GM12878 (cell line): ENCODE results near the gene GRM7.

Source experiments
- CHD4 ChIP-seq: fragments of 200-600 bp; sonication (generic); IDR thresholded peaks from 2 replicates; pipeline ENCODE4 v1.6.1; 2016; ENCODE audit warnings: mild to moderate bottlenecking
- CREB1 ChIP-seq: IDR thresholded peaks from 2 replicates; pipeline ENCODE4 v1.6.1; 2012; ENCODE audit warnings: low read depth, mild to moderate bottlenecking, inconsistent platforms
- EP300 ChIP-seq, 2 experiments: fragments of 150-350 bp in 1 of 2; IDR thresholded peaks; 2 replicates each; pipeline ENCODE4 v1.6.1; 2011 to 2012; ENCODE audit warnings: low read depth in 2 of 2, low read length in 2 of 2, borderline replicate concordance in 1 of 2, improper control_type of control experiment in 1 of 2, inconsistent platforms in 1 of 2; ENCODE audit not compliant: control insufficient read depth in 1 of 2
- ESRRA ChIP-seq: IDR thresholded peaks from 2 replicates; pipeline ENCODE4 v1.6.1; 2012; ENCODE audit warnings: mild to moderate bottlenecking, low read length, improper control_type of control experiment
- EZH2 ChIP-seq: IDR thresholded peaks from 2 replicates; pipeline ENCODE4 v1.6.1; 2012; ENCODE audit warnings: low read depth, mild to moderate bottlenecking, control low read depth, inconsistent platforms, low read length, borderline replicate concordance; ENCODE audit not compliant: control insufficient read depth
- KLF5 ChIP-seq: fragments of 450-650 bp; IDR thresholded peaks from 2 replicates; pipeline ENCODE4 v1.6.1; 2014; ENCODE audit warnings: mild to moderate bottlenecking; ENCODE audit not compliant: partially characterized antibody
- NFXL1 ChIP-seq: fragments of 450-650 bp; IDR thresholded peaks from 2 replicates; pipeline ENCODE4 v1.6.1; 2017; ENCODE audit warnings: antibody characterized with exemption, mild to moderate bottlenecking, borderline replicate concordance
- POLR2AphosphoS5 ChIP-seq: IDR thresholded peaks from 2 replicates; pipeline ENCODE4 v1.6.1; 2011; ENCODE audit warnings: mild to moderate bottlenecking, low read length, inconsistent platforms
- SUPT20H ChIP-seq: IDR thresholded peaks from 2 replicates; pipeline ENCODE4 v1.6.1; 2011; ENCODE audit warnings: low read depth, mild to moderate bottlenecking, low read length, moderate library complexity, borderline replicate concordance; ENCODE audit not compliant: control insufficient read depth
- TF ChIP-seq, protein P1 (sequence below), 3 experiments: IDR thresholded peaks in 2 of 3; conservative IDR thresholded peaks in 1 of 3; 2 replicates each; pipeline ENCODE4 v1.5.1; 2011; ENCODE audit warnings: low read depth in 3 of 3, low read length in 3 of 3, mild to moderate bottlenecking in 3 of 3, control low read depth in 2 of 3, moderate library complexity in 2 of 3, inconsistent platforms in 1 of 3, mixed read lengths in 1 of 3; ENCODE audit not compliant: control insufficient read depth in 2 of 3, insufficient read depth in 1 of 3; ENCODE audit errors: extremely low read depth in 1 of 3

GRCh38 chr3:7401418-7401817 is 540.5 kb downstream of the GRM7 start:
- no peak for TF ChIP-seq ESRRA
- TF ChIP-seq SUPT20H = no peak
- TF ChIP-seq, protein P1, sequence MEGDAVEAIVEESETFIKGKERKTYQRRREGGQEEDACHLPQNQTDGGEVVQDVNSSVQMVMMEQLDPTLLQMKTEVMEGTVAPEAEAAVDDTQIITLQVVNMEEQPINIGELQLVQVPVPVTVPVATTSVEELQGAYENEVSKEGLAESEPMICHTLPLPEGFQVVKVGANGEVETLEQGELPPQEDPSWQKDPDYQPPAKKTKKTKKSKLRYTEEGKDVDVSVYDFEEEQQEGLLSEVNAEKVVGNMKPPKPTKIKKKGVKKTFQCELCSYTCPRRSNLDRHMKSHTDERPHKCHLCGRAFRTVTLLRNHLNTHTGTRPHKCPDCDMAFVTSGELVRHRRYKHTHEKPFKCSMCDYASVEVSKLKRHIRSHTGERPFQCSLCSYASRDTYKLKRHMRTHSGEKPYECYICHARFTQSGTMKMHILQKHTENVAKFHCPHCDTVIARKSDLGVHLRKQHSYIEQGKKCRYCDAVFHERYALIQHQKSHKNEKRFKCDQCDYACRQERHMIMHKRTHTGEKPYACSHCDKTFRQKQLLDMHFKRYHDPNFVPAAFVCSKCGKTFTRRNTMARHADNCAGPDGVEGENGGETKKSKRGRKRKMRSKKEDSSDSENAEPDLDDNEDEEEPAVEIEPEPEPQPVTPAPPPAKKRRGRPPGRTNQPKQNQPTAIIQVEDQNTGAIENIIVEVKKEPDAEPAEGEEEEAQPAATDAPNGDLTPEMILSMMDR (IDR thresholded peaks at IDR 0.05 in 2 of 3, conservative IDR thresholded peaks at IDR 0.05 in 1 of 3; ENCODE audit: control insufficient read depth in 2 of 3, extremely low read depth in 1 of 3, insufficient read depth in 1 of 3, low read depth in 3 of 3, low read length in 3 of 3) = no peak
- no peak for TF ChIP-seq POLR2AphosphoS5
- TF ChIP-seq KLF5 = no peak
- no peak for TF ChIP-seq CREB1
- TF ChIP-seq NFXL1 = no peak
- no peak for TF ChIP-seq CHD4
- no peak for TF ChIP-seq EZH2
- TF ChIP-seq EP300 (IDR thresholded peaks at IDR 0.05; ENCODE audit: borderline replicate concordance in 1 of 2, control insufficient read depth in 1 of 2, low read depth in 2 of 2, low read length in 2 of 2) = no peak
